GM21381 (cell line): Measurements from ENCODE around the gene FBXO11.
"Not testable (repeated sequence)": the region's sequence is repeated elsewhere in the genome, so short reads cannot be mapped to it uniquely, and the experiment has no call there.

Source experiments
- ATAC-seq: cut with Tn5 transposase; IDR thresholded peaks from one replicate; pipeline ENCODE4 v1.9.1; 2021; ENCODE audit warnings: mild to moderate bottlenecking, moderate library complexity; ENCODE audit not compliant: unreplicated experiment

The FBXO11 gene

DNA sequence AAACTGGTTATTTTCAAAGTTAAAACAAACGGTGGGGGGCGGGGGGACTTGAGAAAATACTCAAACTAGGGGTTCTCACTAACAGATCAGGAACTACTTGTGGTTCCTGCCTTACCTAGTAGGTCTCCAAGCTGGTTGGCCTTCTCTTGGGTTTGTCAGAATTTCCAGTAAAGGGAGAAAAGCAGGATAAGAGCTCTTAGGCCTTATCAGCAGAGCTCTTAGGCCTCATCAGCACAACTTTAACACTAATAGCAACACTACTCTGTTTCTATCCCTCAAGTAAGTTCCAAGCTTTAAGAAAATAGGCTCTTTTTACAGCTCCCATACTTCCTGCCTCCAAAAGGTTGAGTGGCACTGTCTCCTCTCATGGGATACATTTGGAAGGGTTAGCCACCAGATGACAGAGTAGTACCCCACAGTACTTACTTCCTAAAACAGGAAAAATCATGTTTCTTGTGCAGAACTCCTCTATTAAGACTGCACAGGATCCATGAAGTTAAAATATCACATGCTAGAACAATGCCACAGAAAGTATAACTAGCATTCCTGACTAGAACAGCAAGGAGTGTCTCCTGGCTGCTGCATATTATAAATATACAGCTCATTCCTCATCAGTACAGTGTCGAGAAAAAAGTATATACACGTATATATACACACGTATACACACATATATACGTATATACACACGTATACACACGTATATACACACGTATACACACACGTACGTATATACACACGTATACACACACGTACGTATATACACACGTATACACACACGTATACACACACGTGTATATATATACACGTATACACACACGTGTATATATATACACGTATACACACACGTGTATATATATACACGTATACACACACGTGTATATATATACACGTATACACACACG is 6.1 kb downstream of the FBXO11 start:
- no peak for ATAC-seq

DNA sequence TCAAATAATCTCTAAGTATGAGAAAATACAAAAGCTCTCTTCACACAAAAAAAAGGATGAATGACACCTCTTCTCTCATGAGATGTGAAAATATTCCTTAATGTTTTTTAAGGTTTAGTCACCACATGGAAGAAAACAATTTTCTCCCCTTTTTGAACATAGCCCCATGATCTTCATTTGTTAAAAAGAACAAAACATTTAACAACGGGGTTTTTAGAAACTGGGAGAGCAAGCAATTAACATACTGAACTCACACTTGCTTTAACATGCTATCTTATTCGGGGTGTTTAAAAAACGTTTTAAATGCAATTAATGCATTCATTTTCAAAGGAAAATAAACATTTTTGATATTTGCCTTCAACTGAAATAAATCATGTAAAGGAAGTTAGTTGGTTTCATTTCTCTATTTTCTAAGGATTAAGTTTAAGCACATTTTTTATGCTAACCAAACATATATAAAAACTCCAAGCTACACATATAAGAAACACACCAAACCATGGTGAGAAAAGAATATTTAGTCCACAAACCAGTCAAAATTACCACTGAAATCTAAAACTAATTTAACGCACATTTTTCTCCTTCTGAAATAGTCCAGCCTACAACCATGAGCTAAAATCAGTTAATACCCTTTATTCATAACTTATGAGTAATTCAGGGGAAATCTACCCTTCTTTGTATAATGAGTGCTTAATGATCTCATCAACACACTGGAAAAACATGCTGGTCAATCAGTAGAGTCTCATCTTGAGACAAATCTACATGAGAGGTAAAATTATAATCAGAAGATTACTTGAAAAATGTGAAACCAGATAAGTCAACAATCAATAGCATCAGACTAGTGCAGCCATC is 8.2 kb downstream of the FBXO11 start:
- peak; percentile 44 for ATAC-seq

DNA sequence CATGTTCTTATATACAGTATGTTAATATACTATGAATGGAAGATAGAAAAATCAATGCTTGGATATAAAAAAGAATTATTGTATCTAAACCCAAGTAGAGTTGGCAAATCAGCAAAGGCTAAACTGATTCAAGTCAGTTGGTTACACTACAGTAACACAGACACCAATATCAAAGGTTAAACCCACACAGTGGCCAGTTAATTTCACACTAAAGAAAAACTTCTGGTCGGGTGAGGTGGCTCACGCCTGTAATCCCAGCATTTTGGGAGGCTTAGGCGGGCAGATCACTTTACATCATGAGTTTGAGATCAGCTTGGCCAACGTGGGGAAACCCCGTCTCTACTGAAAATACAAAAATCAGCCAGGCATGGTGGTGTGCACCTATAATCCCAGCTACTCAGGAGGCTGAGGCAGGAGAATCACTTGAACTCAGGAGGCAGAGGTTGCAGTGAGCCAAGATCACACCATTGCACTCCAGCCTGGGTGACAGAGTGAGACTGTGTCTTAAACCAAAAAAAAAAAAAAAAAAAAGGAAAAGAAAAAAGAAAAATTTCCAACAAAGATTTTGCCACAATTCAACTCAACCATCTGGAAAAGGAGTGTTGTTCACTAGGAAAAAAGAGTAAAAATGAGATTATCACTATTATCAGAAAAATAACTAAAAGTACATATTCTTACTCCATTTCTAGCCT is 9.0 kb downstream of the FBXO11 start:
- not testable (repeated sequence) for ATAC-seq

DNA sequence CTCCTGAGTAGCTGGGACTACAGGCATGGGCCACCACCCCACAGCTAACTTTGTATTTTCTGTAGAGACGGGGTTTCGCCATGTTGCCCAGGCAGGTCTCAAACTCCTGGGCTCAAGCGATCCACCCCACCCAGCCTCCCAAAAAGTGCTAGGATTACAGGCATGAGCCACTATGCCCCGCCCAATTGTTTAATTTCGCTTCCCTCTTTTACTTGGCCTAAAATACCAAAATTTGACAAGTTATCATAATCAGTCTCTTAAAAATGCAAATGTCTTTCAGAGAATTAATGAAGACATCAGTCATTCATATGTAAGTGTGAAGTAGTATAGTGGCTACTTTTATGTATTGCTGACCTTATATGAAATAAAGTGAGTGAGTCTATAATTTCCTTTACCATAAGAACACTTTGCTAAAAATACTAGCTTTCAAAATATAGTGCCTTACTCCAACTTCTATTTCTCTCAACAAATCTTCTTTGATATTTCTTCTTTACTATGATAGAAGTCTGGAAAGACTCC is 9.8 kb downstream of the FBXO11 start:
- ATAC-seq, result no peak

DNA sequence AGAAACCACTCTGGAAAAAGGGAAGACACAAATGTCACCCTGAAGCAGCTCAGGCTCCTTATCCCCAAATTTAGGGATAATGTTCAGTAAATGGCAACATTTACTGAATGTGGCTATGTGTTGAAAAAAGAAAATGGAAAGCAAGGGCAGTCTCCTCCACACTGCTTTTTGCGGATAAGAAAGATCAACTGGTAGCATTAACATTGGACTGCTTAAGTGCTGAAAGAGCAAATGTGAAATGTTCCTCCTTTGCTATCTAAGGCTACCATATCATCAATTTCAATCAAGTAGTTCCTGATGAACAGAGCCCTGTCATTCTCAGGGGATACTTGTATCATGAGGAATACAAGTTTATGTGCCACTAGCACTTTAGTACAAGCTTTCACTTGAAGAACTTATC is 12.5 kb downstream of the FBXO11 start:
- no peak for ATAC-seq

DNA sequence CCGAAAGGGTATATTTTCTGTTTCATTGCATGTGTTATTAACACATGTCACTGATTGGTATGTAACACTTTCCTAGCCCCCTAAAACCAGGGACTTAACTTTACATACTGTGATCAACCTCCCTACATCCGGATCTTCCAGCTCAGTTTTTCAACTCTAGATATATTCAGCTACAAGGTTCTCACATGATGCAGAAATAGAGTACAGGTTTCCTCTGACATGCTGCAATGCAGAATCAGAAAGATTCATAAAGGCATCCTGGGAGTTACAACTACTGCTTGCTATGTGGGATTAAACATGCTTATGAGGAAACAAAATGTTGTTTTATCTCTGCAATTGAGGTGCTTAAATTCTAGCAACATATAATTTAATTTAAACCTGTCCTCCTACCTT is 14.0 kb downstream of the FBXO11 start:
- no peak for ATAC-seq

DNA sequence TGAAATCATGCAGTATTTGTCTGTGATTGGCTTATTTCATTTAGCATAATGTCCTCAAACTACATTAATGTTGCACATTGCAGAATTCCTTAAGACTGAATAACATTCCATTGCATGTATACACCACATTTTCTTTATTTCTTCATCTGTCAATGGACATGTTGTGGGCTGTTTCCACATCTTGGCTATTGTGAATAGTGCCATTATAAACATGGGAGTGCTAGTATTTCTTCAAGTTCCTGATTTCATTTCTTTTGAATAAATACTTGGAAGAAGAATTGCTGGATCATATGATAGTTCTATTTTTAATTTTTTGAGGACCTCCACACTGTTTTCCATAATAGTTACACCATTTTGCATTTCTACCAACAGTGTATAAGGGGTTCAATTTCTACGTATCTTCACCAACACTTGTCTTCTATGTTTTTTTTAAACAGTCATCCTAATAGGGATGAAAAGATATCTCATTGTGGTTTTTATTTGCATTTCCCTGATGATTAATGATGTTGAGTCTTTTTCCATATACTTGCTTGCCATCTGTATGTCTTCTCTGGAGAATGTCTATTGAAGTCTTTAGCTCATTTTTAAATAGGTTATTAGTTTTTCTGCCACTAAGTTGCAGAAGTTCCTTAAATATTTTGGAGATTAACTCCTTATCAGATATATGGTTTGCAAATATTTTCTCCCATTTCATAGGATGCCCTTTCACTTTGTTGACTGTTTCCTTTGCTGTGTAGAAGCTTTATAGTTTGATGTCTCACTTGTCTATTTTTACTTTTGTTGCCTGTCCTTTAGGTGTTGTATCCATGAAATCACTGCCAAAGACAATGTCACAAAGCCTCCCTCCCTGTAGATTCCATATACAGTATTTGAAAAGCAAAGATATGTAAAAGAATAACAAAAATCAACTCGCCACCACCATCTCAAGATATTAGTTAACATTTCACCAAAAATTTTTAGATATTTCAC is 14.6 kb downstream of the FBXO11 start:
- no peak for ATAC-seq

DNA sequence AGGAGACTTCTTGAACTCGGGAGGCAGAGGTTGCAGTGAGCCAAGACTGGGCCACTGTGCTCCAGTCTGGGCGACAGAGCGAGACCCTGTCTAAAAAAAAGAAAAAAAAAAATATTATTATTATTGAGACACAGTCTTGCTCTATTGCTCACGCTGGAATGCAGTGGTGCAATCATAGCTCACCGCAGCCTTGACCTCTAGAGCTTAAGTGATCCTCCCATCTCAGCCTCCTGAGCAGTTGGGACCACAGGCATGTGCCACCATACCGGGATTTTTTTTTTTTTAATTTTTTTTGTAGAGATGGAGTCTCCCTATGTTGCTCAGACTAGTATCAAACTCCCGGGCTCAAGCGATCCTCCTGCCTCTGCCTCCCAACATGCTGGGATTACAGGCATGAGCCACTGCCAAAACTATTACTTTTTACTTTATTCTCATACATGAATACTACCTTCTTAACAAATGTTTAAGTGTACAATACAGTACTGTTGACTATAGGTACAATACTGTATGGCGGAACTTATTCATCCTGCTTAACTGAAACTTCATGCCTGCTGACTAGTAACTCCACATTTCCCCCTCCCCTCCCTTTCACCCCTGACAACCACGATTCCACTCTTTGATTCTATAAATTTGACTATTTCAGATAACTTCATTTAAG is 15.5 kb downstream of the FBXO11 start:
- no peak for ATAC-seq

DNA sequence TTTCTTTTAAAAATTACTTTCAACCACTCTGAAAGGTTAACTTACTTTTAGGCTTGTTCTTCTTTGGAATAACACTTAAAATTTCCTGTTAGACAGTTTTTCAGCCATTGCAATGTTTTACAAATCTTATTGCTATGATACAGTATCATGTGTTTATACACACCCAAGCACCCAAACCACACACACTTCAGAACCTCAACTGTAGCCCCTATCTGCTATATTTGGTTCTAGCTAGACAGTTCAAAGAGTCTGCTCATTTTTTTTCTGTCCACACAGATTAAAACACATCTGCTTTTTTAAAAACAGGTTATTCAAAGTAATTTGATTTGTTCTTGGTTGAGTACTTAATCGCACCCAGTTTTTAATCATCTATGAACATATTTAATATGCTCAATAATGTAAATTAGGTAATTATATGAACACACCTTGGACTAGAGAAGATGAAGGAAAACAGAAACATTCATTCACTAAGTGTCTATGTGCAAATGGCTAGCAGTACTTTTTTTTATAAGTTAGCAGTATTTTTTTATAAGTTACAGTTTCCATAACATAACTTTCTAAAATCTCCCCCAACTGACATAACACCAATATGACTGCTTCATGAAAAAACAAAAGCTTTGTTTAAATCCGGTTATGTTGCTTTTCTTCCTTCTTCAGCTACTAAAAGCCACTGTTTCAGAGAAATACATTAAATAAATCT is 17.6 kb downstream of the FBXO11 start:
- no peak for ATAC-seq

DNA sequence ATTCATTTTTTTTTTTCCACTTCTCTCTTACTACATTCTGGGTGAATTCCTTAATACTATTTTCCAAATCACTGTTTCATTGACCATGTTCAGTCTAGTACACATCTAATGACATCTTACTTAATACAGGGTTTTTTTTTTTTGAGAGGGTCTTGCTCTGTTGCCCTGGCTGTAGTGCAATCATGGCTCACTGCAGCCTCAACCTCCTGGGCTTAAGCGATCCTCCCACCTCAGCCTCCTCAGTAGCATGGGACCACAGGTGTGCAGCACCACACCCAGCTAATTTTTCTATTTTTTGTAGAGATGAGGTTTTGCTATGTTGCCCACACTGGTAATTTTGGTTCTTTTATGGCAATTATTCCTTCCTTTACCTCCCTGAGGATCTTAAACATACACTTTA is 29.4 kb downstream of the FBXO11 start:
- no peak for ATAC-seq

DNA sequence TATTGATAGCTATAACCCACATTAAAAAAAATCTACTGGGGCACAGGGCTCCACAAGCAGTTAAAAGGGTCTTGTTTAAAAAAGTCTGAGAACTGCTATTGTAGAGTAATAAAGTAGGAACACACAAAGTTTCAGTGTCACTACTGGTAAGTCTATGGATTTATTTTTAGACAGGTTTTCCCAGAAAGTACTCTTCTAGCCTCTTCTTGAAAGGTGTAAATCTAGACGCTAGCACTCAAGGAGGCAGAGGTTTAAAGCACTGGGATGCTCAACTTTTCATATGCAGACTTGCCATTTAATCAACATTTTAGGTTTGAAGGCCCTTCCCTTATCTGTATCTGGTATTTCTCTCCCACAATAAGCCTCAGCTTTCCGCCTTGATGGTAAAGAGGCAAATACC is 33.4 kb downstream of the FBXO11 start:
- no peak for ATAC-seq

DNA sequence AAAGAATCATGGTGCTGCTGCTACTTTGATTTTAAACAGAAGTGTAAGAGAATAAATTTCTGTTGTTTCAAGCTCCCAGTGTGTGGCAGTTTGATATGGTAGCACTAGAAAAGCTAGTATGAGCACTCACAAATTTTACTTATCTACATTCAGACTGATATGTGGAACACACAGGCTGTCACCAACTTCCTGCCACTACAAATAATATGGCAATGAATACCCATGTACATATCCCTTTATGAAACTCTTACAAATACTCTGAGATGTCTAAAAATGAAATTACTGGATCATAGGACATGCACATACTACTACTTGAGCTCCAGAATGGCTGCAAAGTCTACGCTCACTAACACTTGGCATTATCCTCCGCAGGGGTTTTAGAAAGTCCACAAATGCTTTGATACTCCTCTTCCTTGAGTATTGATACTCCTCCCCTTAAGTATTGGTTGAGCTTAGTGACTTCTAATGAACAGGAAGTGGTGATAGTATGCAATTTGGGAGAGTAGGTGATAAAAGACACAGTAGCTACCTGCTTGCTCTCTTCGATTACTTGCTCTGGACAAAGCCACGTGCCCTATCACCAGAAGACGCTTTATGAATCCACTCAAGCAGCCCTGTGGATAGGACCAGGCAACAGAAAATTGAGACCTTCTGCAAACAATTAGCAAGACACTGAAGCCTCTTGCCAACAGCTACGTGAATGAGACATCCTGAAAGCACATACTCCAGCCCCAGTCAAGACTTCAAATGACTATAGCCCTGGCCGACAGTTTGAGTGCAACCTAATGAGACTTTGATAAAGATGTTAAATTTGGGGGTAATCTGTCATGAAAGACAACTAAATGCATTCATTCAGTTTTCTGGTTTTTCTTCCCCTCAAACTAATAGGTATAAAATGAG is 35.4 kb downstream of the FBXO11 start:
- ATAC-seq, result no peak

DNA sequence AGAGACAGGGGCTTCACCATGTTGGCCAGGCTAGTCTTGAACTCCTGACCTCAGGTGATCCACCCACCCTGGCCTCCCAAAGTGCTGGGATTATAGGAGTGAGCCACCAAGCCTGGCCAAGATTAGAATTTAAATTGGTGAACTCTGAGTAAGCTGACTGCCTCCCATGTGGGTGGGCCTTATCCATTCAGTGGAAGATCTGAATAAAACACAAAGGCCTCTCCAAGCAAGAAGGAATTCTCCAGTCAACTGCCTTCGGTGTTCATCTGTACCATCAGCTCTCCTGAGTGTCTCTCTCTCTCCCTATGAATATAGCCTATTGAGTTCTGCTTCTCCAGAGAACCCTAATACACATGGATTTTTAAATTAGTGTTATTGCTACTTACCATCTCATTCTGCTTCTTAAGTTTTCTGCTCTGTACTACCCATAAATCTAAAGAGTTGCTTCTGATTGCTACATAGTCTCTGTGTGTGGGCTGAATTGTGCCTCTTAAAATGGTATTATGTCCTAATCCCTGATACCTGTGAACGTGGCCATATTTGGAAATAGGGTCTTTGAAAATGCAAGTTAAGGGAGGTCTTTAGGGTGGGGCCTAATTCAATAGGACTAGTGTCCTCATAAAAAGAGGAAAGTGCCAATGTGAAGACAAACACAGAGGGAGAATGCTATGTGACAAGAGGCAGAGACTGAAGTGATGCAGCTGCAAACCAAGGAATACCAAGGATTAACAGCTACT is 36.3 kb downstream of the FBXO11 start:
- no peak for ATAC-seq

DNA sequence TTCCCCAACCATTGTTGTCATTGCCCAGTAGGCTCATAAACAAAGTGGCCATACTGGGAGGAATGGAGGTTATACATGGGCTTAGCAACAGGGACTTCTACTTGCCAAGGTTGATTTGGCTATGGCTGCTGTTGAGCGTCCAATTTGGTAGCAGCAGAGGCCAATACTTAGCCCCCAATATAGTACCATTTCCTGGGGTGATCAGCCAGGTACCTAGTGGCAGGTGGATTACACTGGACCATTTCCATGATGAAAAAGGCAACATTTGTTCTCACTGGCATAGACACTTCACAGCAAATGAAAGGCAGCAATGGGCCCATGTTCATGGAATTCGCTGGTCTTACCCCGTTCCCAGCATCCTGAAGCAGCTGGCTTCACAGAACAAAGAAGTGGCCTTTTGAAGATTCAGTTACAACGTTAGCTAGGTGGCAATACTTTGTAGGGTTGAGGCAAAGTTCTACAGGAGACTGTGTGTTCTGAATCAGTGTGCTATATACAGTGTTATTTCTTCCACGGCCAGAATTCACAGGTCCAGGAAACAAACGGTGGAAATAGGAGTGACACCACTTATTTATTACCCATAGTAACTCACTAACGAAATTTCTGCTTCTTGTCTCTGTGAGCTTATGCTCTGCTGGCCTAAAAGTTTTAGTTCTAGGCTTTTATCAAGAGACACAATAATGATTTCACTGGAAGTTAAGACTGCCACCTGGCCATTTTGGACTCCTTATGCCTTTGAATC is 37.5 kb downstream of the FBXO11 start:
- ATAC-seq, result no peak

DNA sequence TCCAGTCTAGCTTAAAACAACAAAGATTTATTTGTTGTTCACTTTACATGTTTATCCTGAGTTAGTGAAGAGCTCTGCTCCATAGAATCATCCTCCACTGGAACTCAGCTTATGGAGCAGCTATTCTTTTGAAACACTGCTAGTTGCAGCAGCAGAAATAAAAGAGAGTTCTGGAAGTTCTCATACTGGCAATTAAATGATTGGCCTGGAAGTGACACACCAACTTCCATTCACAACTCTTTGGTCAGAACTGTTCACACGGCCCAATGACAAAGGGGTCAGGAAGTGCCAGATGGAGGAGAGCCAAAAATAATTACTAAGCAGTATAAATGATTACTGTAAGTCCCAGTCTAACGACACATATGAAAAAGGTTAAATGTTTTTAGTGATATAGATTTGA is 39.1 kb downstream of the FBXO11 start:
- no peak for ATAC-seq

DNA sequence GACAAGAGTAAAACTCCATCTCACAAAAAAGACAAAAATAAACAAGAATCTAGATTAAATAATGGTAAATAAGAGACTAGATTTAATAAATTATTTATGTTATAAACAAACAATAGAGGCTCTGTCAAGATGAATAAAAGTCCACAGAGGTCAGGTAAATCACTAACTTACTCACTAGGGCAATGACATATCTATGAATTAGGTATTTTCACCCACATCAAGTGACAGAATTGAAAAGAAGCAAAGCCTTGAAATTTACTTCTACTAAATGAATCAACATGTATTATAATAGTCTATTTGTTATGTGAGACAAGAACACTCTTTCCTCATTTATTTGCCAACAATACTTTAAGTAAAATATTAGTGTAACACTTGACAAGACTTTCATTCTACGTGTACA is 41.7 kb downstream of the FBXO11 start:
- ATAC-seq, result no peak

DNA sequence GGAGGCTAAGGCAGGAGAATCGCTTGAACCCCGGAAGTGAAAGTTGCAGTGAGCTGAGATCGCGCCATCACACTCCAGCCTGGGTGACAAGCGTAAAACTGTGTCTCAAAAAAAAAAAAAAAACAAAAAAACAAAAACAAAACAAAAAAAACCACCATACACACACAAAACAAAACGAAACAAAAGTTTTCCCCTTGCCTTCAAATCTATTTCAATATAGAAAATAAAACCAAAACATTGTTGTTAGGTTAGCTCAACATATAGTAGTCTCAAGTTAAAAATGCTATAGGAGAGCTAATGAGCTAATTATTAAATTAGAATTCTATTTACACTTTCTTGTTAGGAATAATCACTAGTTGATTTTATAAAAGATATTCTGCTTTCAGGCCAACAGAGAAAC is 43.3 kb downstream of the FBXO11 start:
- ATAC-seq, result no peak
